Measurements from ENCODE around the gene PLXND1.

The PLXND1 gene

DNA sequence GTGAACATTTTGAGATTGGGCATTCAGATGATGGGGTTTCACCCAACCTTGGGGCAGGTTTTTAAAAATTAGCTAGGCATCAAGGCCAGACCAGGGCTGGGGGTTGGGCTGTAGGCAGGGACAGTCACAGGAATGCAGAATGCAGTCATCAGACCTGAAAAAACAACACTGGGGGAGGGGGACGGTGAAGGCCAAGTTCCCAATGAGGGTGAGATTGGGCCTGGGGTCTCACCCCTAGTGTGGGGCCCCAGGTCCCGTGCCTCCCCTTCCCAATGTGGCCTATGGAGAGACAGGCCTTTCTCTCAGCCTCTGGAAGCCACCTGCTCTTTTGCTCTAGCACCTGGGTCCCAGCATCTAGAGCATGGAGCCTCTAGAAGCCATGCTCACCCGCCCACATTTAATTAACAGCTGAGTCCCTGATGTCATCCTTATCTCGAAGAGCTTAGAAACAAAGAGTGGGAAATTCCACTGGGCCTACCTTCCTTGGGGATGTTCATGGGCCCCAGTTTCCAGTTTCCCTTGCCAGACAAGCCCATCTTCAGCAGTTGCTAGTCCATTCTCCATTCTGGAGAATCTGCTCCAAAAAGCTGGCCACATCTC, 71.9 kb downstream of the PLXND1 start:
- TF ChIP-seq, protein P1, sequence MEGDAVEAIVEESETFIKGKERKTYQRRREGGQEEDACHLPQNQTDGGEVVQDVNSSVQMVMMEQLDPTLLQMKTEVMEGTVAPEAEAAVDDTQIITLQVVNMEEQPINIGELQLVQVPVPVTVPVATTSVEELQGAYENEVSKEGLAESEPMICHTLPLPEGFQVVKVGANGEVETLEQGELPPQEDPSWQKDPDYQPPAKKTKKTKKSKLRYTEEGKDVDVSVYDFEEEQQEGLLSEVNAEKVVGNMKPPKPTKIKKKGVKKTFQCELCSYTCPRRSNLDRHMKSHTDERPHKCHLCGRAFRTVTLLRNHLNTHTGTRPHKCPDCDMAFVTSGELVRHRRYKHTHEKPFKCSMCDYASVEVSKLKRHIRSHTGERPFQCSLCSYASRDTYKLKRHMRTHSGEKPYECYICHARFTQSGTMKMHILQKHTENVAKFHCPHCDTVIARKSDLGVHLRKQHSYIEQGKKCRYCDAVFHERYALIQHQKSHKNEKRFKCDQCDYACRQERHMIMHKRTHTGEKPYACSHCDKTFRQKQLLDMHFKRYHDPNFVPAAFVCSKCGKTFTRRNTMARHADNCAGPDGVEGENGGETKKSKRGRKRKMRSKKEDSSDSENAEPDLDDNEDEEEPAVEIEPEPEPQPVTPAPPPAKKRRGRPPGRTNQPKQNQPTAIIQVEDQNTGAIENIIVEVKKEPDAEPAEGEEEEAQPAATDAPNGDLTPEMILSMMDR (IDR thresholded peaks at IDR 0.05; ENCODE audit: low read depth, low read length, missing control alignments) = no peak
- H3K4me3 ChIP-seq (ENCODE audit: low read depth, low read length) = no peak overlapping the region
- no peak for DNase-seq (ENCODE audit: low read depth)

DNA sequence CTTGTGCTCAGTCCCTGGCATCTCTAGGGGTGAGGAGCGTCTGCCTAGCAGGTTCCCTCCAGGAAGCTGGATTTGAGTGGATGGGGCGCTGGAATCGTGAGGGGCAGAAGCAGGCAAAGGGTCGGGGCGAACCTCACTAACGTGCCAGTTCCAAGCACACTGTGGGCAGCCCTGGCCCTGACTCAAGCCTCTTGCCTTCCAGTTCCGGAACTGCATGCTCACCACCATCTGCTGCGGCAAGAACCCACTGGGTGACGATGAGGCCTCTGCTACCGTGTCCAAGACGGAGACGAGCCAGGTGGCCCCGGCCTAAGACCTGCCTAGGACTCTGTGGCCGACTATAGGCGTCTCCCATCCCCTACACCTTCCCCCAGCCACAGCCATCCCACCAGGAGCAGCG, 73.1 kb downstream of the PLXND1 start:
- TF ChIP-seq, protein P1 (IDR thresholded peaks at IDR 0.05; ENCODE audit: low read depth, low read length, missing control alignments) = no peak
- no peak overlapping the region for H3K4me3 ChIP-seq (ENCODE audit: low read depth, low read length)
- no peak for DNase-seq (ENCODE audit: low read depth)

DNA sequence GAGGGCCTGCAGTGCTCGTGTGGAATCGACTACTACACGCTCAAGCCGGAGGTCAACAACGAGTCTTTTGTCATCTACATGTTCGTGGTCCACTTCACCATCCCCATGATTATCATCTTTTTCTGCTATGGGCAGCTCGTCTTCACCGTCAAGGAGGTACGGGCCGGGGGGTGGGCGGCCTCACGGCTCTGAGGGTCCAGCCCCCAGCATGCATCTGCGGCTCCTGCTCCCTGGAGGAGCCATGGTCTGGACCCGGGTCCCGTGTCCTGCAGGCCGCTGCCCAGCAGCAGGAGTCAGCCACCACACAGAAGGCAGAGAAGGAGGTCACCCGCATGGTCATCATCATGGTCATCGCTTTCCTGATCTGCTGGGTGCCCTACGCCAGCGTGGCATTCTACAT, 74.2 kb downstream of the PLXND1 start:
- no peak overlapping the region for H3K4me3 ChIP-seq (ENCODE audit: low read depth, low read length)
- TF ChIP-seq, protein P1 (IDR thresholded peaks at IDR 0.05; ENCODE audit: low read depth, low read length, missing control alignments) = no peak

DNA sequence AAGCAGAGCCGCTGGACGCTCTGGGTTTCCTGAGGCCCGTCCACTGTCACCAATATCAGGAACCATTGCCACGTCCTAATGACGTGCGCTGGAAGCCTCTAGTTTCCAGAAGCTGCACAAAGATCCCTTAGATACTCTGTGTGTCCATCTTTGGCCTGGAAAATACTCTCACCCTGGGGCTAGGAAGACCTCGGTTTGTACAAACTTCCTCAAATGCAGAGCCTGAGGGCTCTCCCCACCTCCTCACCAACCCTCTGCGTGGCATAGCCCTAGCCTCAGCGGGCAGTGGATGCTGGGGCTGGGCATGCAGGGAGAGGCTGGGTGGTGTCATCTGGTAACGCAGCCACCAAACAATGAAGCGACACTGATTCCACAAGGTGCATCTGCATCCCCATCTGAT, 74.8 kb downstream of the PLXND1 start:
- no peak overlapping the region for H3K4me3 ChIP-seq (ENCODE audit: low read depth, low read length)
- TF ChIP-seq, protein P1 (IDR thresholded peaks at IDR 0.05; ENCODE audit: low read depth, low read length, missing control alignments) = no peak
- DNase-seq (ENCODE audit: low read depth) = no peak

More for the DNA sequence above, 74.2 kb downstream of the PLXND1 start:
- DNase-seq (ENCODE audit: low read depth) = no peak

DNA sequence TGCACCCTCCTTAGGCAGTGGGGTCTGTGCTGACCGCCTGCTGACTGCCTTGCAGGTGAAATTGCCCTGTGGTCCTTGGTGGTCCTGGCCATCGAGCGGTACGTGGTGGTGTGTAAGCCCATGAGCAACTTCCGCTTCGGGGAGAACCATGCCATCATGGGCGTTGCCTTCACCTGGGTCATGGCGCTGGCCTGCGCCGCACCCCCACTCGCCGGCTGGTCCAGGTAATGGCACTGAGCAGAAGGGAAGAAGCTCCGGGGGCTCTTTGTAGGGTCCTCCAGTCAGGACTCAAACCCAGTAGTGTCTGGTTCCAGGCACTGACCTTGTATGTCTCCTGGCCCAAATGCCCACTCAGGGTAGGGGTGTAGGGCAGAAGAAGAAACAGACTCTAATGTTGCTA, 75.7 kb downstream of the PLXND1 start:
- no peak overlapping the region for H3K4me3 ChIP-seq (ENCODE audit: low read depth, low read length)
- no peak for DNase-seq (ENCODE audit: low read depth)
- TF ChIP-seq, protein P1 (IDR thresholded peaks at IDR 0.05; ENCODE audit: low read depth, low read length, missing control alignments) = no peak

DNA sequence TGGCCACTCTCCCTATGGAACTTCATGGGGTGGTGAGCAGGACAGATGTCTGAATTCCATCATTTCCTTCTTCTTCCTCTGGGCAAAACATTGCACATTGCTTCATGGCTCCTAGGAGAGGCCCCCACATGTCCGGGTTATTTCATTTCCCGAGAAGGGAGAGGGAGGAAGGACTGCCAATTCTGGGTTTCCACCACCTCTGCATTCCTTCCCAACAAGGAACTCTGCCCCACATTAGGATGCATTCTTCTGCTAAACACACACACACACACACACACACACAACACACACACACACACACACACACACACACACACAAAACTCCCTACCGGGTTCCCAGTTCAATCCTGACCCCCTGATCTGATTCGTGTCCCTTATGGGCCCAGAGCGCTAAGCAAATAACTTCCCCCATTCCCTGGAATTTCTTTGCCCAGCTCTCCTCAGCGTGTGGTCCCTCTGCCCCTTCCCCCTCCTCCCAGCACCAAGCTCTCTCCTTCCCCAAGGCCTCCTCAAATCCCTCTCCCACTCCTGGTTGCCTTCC, 76.2 kb downstream of the PLXND1 start:
- TF ChIP-seq, protein P1 (IDR thresholded peaks at IDR 0.05; ENCODE audit: low read depth, low read length, missing control alignments) = no peak
- no peak overlapping the region for H3K4me3 ChIP-seq (ENCODE audit: low read depth, low read length)
- no peak for DNase-seq (ENCODE audit: low read depth)
